T-helper 1 cell treated with Interleukin-12 subunit alpha and Interleukin-12 subunit beta and Interleukin-4 antibody, amounts not matched to agents 30 μg/mL and 1 μg/mL, for 36 hours (primary cell): ENCODE data around the gene SLC35E2B.
A peak's percentile ranks its signal among the peaks of the same experiment; 100 is the strongest.

Experiments used
- H3K27ac Mint-ChIP-seq: one replicate; pipeline ENCODE4 v1.8.0; 2021; ENCODE audit warnings: mild to moderate bottlenecking, mixed read lengths
- H3K27me3 Mint-ChIP-seq: one replicate; pipeline ENCODE4 v1.8.0; 2021; ENCODE audit warnings: low read depth, mixed read lengths
- H3K36me3 Mint-ChIP-seq: one replicate; pipeline ENCODE4 v1.8.0; 2021; ENCODE audit warnings: low read depth, mixed read lengths
- H3K4me1 Mint-ChIP-seq: one replicate; pipeline ENCODE4 v1.8.0; 2021; ENCODE audit warnings: low read depth, mixed read lengths
- H3K4me3 Mint-ChIP-seq: one replicate; pipeline ENCODE4 v1.8.0; 2021; ENCODE audit warnings: mild to moderate bottlenecking, moderate library complexity, mixed read lengths
- H3K9me3 Mint-ChIP-seq: one replicate; pipeline ENCODE4 v1.8.0; 2021; ENCODE audit warnings: mixed read lengths

SLC35E2B gene

GRCh38 chr1:1621173-1622009 lies 71.2 kb downstream of the SLC35E2B start:
- peaks cover 3% of the 10 kb centered on the region for H3K36me3 Mint-ChIP-seq
- H3K27ac Mint-ChIP-seq, result no peak overlapping the region
- H3K4me1 Mint-ChIP-seq, result peaks cover 2% of the 10 kb centered on the region
- H3K9me3 Mint-ChIP-seq, result no peaks in the 10 kb centered on the region
- no peaks in the 10 kb centered on the region for H3K27me3 Mint-ChIP-seq
- H3K4me3 Mint-ChIP-seq, result no peak overlapping the region

GRCh38 chr1:1620433-1621139 lies 72.0 kb downstream of the SLC35E2B start:
- no peaks in the 10 kb centered on the region for H3K27me3 Mint-ChIP-seq
- H3K9me3 Mint-ChIP-seq, result no peaks in the 10 kb centered on the region
- peaks cover 2% of the 10 kb centered on the region for H3K4me1 Mint-ChIP-seq
- H3K36me3 Mint-ChIP-seq, result peaks cover 3% of the 10 kb centered on the region
- H3K4me3 Mint-ChIP-seq, result no peak overlapping the region
- H3K27ac Mint-ChIP-seq, result no peak overlapping the region

DNA sequence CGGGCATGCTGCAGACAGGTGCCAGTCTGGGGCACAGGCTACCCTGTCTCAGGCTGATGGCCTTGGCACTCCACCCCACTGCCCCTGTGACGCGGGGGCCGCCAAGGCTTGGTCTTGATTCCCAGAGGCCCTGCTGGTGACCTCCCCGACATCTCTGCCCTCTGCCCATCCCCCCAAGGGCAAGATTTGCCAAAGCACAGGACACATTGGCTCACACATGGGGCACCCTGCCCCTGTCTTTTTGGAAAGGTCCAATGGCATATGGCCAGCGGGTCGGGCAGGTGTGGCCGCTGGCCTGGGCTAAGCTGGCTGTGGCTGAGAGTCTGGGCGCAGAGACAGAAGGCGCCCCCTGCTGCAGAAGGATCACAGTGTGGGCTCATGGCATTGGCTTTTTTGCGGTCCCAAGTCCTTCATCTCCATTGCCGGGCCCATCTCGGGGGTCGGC lies 72.7 kb downstream of the SLC35E2B start:
- Mint-ChIP-seq H3K27ac (no peak overlapping the region), H3K27me3 (no peaks in the 10 kb centered on the region), H3K4me3 (no peak overlapping the region), H3K36me3 (peaks cover 3% of the 10 kb centered on the region), H3K4me1 (peaks cover 3% of the 10 kb centered on the region), H3K9me3 (no peaks in the 10 kb centered on the region)

- no peaks in the 10 kb centered on the region for H3K9me3 Mint-ChIP-seq
- peaks cover 17% of the 10 kb centered on the region for H3K4me1 Mint-ChIP-seq
- H3K27ac Mint-ChIP-seq, result no peak overlapping the region
- no peaks in the 10 kb centered on the region for H3K27me3 Mint-ChIP-seq
- peaks cover 4% of the 10 kb centered on the region for H3K36me3 Mint-ChIP-seq
- no peak overlapping the region for H3K4me3 Mint-ChIP-seq
Observed at GRCh38 chr1:1618396-1619068, 74.1 kb downstream of the SLC35E2B start.

GRCh38 chr1:1617925-1618324 lies 74.7 kb downstream of the SLC35E2B start:
- peaks cover 19% of the 10 kb centered on the region for H3K4me1 Mint-ChIP-seq

DNA sequence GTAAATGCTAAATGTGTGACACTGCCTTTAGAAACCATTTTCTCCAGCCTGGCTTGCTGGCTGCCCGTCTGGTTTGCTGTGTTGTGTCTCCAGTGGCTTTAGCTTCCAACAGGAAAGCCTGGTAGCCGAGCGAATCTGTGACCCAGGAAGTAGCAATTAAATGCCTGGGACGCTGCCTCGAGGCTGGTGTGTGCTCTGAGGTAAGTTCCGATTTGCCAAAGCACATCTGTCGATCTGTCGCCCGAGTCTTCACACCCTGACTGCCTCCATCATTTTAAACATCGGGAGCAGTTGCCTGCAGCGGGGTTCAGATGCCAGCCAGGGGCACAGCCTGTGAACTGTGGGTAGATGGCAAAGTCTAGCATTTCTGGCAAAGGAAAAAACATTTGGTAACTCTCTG lies 75.1 kb downstream of the SLC35E2B start:
- H3K27me3 Mint-ChIP-seq, result no peaks in the 10 kb centered on the region
- peaks cover 5% of the 10 kb centered on the region for H3K36me3 Mint-ChIP-seq
- H3K27ac Mint-ChIP-seq, result no peak overlapping the region
- peaks cover 19% of the 10 kb centered on the region for H3K4me1 Mint-ChIP-seq
- H3K9me3 Mint-ChIP-seq, result no peaks in the 10 kb centered on the region
- peak overlapping the region; percentile 79 for H3K4me3 Mint-ChIP-seq

More at GRCh38 chr1:1617925-1618324, 74.7 kb downstream of the SLC35E2B start:
- no peaks in the 10 kb centered on the region for H3K9me3 Mint-ChIP-seq
- H3K27me3 Mint-ChIP-seq, result no peaks in the 10 kb centered on the region
- no peak overlapping the region for H3K27ac Mint-ChIP-seq
- peaks cover 5% of the 10 kb centered on the region for H3K36me3 Mint-ChIP-seq
- H3K4me3 Mint-ChIP-seq, result peak overlapping the region; percentile 79

DNA sequence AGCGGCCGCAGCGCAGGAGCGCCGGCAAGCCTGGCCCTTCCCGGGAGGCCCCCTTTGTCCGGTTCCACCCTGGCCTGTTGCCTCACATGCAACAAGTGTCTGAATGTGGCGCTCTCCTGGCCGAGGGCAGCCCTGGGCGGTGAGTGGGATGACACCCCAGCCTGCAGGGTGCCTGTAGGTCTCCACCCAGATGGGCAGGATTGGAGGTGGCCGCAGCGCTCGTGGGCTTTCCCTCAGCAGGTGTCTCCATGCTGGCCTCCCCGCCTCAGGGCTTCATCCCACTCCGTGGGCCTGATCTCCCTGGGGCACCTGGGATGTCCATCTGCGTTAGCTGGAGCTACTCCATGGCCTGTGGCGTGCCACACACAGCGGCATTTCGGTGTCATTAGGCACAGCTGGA lies 75.8 kb downstream of the SLC35E2B start:
- H3K36me3 Mint-ChIP-seq, result peaks cover 5% of the 10 kb centered on the region
- H3K4me1 Mint-ChIP-seq, result peaks cover 19% of the 10 kb centered on the region
- no peaks in the 10 kb centered on the region for H3K9me3 Mint-ChIP-seq
- peak overlapping the region; percentile 79 for H3K4me3 Mint-ChIP-seq
- no peaks in the 10 kb centered on the region for H3K27me3 Mint-ChIP-seq
- peak overlapping the region; percentile 77 for H3K27ac Mint-ChIP-seq

- peaks cover 5% of the 10 kb centered on the region for H3K36me3 Mint-ChIP-seq
- H3K4me3 Mint-ChIP-seq, result peak overlapping the region; percentile 79
- peak overlapping the region; percentile 77 for H3K27ac Mint-ChIP-seq
- H3K27me3 Mint-ChIP-seq, result no peaks in the 10 kb centered on the region
- no peaks in the 10 kb centered on the region for H3K9me3 Mint-ChIP-seq
- H3K4me1 Mint-ChIP-seq, result peaks cover 19% of the 10 kb centered on the region
Observed at GRCh38 chr1:1616045-1616790, 76.4 kb downstream of the SLC35E2B start.

DNA sequence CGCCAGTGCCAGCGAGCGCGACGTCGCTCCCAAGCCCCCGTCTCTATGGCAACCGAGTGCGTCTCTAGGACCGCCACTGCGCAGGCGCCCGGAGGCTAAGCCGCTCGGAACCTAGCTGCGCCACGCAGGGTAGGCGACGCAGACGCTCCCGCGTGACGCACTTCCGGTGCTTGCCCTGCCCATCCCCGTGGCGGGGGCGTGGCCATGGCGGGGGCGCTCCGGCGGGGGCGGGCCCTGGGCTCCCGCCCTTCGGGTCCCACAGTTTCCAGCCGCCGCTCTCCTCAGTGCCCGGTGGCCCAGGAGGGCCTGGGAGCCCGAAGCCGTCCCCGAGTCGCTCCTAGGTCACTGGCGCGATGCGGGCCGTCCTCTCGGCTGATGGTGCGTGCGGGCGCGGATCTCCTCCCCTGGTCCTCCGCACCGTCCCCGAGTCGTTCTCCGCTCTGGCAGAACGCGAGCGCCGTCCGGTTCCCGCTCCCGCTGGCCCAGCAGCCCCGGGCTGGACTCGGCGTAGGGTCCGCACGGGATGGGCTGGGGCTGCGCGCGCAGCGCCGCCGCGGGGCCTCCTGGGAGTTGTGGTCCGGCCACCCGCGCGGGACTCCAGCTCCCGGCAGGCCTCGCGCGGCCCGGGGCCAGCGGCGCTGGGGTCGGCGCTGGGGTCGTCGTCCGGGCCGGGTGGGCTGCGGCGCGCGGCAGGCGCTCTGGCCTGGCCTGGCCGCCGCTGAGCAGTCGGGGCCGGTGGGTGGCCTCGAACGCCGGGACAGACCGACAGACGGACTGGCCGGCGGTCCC lies 77.1 kb downstream of the SLC35E2B start, which contains the start of gene MIB2:
MIB2 (plus strand) TSS at position 245 of the 789 bp plus-strand sequence. CDS start 7,953 bp downstream, outside the sequence.
- Mint-ChIP-seq H3K36me3 (peaks cover 5% of the 10 kb centered on the region), H3K4me1 (peaks cover 19% of the 10 kb centered on the region), H3K27ac (peak within 1 kb of the TSS; percentile 93), H3K27me3 (no peaks in the 10 kb centered on the region), H3K9me3 (no peaks in the 10 kb centered on the region), H3K4me3 (peak within 1 kb of the TSS; percentile 94)

- peaks cover 5% of the 10 kb centered on the region for H3K36me3 Mint-ChIP-seq
- H3K9me3 Mint-ChIP-seq, result no peaks in the 10 kb centered on the region
- H3K27me3 Mint-ChIP-seq, result no peaks in the 10 kb centered on the region
- peaks cover 19% of the 10 kb centered on the region for H3K4me1 Mint-ChIP-seq
- peak overlapping the region; percentile 94 for H3K4me3 Mint-ChIP-seq
- H3K27ac Mint-ChIP-seq, result peak overlapping the region; percentile 93
Observed at GRCh38 chr1:1614954-1615255, 77.7 kb downstream of the SLC35E2B start.

DNA sequence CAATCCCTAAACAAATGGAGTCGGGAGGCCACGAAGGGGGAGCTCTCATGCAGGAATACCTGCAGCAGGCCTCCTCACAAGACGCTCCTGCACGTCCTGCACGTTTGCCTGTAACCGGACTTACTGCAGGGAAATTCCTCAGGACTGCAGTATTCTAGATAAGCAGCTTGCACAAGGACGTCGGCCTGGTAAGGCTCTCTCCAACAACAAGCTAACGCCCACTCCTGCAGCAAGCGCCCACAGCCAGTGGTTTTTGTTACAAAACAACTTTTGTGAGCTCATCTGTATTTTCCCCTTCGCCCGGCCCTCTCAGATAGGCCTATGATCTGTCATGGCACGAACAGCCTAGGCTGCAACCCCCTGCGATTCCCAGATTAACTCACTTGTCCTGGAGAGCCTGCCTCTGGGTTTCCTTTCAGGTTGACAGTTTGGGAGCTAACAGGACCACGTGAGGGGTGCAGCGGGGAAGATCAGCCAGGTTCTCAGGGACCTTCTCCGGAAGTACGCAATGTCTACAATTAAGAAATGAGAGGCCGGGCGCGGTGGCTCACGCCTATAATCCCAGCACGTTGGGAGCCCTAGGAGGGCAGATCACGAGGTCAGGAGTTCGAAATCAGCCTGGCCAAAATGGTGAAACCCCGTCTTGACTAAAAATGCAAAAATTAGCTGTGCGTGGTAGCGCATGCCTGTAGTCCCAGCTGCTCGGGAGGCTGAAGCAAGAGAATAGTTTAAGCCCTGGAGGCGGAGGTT lies 78.2 kb downstream of the SLC35E2B start:
- Mint-ChIP-seq H3K27ac (peak overlapping the region; percentile 93), H3K4me3 (peak overlapping the region; percentile 94), H3K27me3 (no peaks in the 10 kb centered on the region), H3K4me1 (peaks cover 19% of the 10 kb centered on the region), H3K36me3 (peaks cover 5% of the 10 kb centered on the region), H3K9me3 (no peaks in the 10 kb centered on the region)

GRCh38 chr1:1613509-1614082 lies 79.0 kb downstream of the SLC35E2B start:
- Mint-ChIP-seq H3K9me3 (no peaks in the 10 kb centered on the region), H3K27ac (peak overlapping the region; percentile 93), H3K36me3 (peaks cover 5% of the 10 kb centered on the region), H3K27me3 (no peaks in the 10 kb centered on the region), H3K4me3 (peak overlapping the region; percentile 94), H3K4me1 (peaks cover 19% of the 10 kb centered on the region)

DNA sequence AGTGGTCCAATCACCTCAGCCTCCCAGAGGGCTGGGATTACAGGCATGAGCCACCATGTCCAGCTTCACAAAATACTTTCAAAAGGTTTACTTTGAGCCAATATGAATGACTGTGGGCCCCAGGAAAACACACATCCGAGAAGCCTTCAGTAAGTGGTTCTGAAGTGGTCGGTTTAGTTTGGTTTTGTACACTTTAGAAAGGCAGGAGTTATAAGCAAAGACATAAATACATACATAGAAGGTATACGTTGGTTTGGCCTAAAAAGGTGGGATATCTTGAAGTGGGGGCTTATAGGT lies 80.5 kb downstream of the SLC35E2B start:
- Mint-ChIP-seq H3K27ac (no peak overlapping the region), H3K9me3 (no peaks in the 10 kb centered on the region), H3K4me1 (peaks cover 21% of the 10 kb centered on the region), H3K36me3 (peaks cover 2% of the 10 kb centered on the region), H3K27me3 (no peaks in the 10 kb centered on the region), H3K4me3 (no peak overlapping the region)
